Measurements from ENCODE around the gene OR14A2.

- TF ChIP-seq POLR2A (IDR thresholded peaks at IDR 0.05) (no peak), CTCF (IDR thresholded peaks at IDR 0.05) (no peak)
Measured at GRCh38 chr1:247797518-247797917, 49.6 kb upstream of the OR14A2 start.
